Measurements from ENCODE around the gene MAN1C1.

- no peak for TF ChIP-seq ZBTB7A (IDR thresholded peaks at IDR 0.05; ENCODE audit: low read depth)
- no peak for TF ChIP-seq YY1 (IDR thresholded peaks at IDR 0.05; ENCODE audit: low read depth)
- TF ChIP-seq USF1 (IDR thresholded peaks at IDR 0.05): no peak
- TF ChIP-seq CEBPB (IDR thresholded peaks at IDR 0.05): no peak
- no peak for TF ChIP-seq TAF1 (IDR thresholded peaks at IDR 0.05; ENCODE audit: low read depth)
These were observed 97.9 kb downstream of the MAN1C1 start for GRCh38 chr1:25714372-25714931.
